NCI-H187 (cell line): ENCODE data around the gene RRM1.
"Not testable (repeated sequence)": the region's sequence is repeated elsewhere in the genome, so short reads cannot be mapped to it uniquely, and the experiment has no call there.

ENCODE experiments used
- DNase-seq, 2 experiments: peaks; one replicate each; lab custom pipeline; 2025; lab: John Stamatoyannopoulos, UW

The RRM1 gene

DNA sequence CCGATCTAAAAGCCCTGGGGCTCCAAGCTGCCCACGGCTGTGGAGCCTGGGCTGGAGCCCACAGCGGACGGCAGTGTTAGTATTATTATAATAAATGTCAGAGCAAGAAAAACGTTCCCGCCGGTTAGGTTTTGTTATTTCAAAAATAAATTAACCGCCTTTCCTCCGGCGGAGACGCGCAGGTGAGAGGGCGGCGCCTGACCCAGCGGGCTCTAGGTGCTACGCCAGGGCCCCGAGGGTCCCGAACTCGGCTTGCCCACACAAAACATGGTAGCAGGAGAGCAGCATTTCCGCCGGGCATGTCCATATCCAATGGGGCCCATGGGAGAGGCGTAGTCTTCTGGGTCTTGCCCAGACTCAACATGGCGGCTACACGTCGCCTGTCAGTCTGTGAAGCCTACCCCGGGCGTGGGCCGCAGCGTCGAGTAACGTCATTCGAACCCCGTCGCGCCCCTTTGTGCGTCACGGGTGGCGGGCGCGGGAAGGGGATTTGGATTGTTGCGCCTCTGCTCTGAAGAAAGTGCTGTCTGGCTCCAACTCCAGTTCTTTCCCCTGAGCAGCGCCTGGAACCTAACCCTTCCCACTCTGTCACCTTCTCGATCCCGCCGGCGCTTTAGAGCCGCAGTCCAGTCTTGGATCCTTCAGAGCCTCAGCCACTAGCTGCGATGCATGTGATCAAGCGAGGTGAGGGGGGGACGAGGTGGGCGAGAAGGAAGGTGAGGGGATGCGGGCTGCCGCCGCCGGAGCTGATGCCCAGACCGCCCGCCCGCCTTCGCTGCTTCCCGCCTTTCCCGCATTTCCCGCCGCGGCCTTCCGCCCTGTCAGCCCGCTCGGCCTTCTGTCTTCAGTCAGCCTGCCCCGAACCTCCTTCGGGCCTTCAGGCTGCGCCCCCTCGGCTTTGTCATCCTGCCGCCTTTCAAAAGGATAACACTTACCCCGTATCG is at the start of gene RRM1:
Gene RRM1, plus strand, starts transcription at position 452 of the 944 bp plus-strand sequence. Its CDS starts 214 bp downstream, at position 666.
- DNase-seq, result peak; percentile 95 to 98

DNA sequence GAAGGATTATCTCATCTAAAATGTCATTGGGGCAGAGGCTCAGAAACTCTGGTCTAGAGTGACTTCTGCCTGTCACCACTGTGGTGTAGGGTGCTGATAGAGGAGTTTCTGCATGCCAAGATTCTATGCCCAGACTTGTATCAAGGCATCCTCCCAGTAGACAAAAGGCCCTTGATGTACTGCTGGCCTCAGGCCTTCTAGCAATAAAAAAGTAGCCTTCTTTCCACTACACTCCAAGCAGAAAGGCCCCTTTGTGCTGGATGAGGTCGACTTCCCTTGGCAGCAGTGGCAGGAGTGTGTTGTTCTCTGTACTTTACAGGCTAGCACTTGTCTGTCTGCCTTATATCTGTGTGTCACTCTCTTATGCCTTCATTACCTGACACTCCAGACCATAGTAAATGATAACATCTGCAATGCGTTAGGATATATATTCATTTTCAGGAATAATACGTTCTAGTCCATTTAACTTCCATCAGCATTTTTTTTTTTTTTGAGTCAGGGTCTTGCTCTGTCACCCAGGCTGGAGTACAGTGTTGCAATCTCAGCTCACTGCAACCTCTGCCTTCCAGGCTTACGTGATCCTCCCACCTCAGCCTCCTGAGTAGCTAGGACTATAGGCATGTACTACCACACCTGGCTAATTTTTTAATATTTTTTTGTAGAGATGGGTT is 49.5 kb upstream of the RRM1 start:
- no peak for DNase-seq

DNA sequence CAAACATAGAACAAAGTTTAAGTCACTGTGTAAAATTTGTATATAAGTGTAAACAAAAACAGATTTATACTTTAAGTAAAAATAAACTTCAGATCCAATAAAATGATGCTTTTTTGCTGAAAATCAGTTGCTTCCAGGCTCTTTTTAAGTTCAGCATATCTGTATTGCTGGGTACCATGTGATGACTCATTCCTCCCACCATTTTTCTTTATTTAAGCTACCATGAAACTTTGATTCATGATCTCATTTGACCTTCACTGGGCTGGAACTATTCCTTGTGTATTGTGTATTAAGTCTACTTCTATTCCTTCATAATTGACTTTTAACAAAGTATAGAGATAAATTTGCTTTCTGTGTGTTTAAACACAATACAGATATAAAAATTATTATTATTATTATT is 46.3 kb upstream of the RRM1 start:
- DNase-seq, result no peak

DNA sequence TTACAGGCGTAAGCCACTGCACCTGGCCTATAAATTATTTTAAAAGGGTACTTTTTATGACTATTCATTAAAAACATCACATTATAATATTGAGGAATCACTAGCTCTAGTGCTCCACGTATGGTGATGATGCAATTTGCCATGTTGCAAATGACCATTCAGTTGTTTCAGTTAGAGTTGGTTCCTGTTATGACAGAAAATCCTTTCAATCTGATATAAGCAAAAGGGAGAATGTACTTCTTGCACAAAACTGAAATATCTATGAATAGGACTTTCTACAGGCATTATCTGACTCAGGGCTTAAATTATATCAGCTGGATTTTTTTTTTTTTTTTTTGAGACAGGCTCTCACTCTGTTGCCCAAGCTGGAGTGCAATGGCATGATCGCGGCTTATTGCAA is 45.6 kb upstream of the RRM1 start:
- DNase-seq, result no peak

DNA sequence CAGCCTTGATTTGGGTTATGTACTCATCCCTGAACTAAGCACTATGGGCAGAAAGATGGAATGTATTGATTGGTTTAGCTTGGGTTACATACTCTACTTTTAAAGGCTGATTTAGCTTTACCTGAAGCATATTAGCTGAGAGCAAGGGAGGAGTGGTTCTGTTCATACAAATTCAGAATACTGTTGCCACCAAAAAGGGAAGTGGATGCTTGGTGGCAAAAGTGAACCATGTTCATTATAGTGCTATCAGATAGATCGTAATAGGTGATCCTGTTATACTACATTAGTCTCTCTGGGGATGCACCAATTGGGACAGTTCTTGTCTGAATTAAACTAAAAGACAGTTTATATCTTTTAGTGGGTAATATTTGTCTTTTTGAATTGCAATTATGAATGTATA is 44.5 kb upstream of the RRM1 start:
- DNase-seq, result no peak

DNA sequence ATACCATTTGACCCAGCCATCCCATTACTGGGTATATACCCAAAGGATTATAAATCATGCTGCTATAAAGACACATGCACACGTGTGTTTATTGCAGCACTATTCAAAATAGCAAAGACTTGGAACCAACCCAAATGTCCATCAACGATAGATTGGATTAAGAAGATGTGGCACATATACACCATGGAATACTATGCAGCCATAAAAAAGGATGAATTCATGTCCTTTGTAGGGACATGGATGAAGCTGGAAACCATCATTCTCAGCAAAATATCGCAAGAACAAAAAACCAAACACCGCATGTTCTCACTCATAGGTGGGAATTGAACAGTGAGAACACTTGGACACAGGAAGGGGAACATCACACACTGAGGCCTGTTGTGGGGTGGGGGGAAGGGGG is 41.4 kb upstream of the RRM1 start:
- DNase-seq, result not testable (repeated sequence)

DNA sequence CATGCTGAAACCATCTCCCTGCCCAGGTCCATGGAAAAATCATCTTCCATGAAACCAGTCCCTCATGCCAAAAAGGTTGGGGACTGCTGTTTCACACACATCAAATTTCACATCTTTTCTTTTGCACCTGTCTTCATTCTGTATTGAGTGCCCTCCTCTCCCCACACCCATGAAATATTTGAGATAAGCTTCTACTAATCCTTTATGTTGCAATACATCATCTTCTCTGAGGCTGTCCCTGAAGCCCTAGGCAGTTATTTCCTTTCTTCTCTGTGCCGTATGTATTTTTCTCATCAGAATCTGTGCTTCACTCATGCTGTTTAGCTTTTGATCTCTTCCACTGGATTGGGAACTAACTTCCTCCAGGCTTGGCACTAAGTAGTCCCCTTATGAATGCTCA is 40.0 kb upstream of the RRM1 start:
- no peak for DNase-seq

DNA sequence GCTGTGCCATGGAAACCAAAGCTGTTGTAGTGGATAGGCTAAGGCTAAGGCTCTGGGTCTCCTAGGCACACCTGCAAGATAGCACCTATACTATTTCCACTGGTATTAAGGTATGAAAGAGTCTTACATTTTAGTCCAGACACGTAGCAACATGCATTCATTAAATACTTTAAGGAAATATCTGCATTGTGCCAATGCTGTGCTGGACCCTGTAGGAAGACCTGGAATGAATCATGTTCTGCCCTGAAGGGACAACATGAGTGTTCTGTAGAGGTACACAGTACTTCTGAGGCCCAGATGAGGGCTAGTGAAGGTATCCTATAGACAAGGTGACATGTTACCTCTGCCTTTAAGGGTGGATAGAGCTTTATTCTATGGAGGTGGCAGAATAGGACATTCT is 35.2 kb upstream of the RRM1 start:
- DNase-seq, result no peak

DNA sequence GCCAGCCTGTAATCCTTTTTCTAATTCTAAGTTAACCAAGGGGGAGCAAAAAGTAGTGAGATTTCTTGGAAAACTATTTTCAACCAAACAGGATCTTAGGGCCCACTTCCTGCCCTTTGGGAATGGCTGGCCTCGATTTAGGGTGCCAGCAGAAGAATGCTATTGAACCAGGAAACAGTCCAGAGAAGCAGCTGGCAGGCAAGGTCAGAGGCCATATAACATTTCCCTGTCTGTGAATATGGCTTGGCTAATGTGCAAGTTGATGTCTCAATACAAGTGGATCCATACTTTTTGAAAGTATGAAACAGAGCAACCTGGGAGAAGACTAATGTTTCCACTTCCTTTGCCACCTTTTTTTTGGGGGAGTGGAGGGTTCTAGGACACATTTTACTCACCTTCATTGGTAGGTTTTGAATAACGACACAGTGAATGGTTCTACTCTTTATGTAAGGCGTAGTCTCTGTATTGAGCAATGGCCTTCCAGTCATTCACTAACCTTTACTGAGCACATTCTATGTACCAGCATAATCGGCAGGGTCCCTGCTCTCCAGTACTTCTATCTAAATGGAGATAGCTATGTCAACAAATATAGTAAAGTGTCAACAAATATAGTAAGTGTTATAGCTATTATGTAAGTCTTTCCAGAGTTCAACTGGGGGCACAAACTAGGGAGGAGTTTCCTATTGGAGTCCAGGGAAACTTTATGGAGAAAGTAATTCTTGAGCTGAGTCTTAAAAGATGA is 34.2 kb upstream of the RRM1 start:
- no peak for DNase-seq

DNA sequence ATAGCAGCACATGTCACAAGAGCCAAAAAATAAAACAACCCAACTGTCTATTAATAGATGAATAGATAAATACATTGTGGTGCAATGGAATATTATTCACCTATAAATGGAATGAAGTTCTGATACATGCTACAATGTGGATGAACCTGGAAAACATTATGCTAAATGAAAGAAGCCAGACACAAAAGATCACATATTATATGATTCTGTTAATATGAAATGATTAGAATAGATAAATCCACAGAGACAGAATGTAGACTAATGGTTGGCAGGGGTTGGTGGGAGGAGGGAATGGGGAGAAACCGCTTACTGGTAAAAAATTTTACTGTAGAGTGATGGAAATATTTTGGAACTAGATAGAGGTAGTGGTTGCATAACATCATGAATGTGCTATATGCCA is 32.9 kb upstream of the RRM1 start:
- DNase-seq, result no peak

DNA sequence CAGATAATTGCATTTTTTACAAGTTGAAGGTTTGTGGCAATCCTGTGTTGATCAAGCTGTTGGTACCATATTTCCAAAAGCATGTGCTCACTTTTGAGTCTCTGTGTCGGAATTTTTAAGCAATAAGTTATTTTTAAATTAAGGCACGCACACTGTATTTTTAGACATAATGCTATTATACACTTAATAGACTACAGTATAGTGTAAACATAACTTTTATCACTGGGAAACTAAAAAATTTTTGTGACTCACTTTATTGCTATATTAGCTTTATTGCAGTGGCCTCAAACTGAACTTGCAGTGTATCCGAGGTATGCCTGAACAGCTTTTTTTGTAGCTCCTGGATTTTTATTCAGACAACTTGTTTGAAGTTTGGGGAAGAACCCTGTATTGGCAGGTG is 31.3 kb upstream of the RRM1 start:
- DNase-seq, result no peak

DNA sequence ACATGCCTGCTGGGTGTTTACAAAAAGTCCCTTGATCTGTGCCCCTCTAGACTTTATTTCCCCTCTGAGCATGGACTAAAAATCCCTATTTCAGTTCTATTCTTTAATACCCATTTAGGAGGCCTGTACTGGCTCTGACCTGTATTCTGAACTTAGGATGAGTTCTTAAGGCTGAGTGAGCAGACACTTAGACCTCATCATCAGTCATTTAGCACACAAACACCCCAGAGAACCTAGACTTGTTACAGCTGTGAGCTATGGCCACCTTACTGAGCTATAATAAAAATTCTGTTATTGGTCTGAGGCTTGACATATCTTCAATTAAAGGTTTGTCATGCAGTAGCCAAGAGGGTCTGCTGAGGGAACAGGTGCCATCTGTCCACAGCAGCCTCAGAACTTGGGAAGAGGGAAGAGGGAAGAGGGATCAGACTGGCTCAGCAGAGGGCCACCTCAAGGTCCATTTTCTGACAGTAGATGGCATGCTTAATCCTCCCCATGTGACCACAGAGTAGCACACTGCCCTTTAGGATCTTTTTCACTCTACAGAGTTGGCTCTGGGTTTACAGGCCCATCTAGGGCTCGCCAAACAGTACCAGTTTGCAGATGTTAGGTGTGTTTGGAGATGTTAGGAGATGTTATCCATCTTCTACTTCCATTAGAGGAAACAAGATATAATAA is 30.2 kb upstream of the RRM1 start:
- no peak for DNase-seq

DNA sequence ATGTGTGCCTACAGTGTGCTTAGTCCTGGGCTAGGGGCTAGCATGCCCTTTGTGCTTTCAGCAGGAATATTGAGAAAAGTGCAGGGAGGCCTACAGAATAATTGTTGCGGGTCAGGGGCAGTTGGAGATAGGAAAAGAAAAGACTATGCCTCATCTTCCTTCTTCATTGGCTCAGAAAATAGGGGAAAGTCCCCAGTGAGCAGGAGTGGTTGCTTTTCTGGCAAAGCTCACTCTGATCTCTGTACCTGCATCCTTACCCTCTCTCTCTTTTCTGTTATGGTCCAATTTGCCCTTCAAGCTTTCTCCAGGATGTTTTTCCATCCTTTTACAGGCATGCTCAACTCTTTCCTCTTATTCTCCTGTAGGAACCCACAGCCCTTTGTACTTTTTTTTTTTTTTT is 29.5 kb upstream of the RRM1 start:
- DNase-seq, result no peak

DNA sequence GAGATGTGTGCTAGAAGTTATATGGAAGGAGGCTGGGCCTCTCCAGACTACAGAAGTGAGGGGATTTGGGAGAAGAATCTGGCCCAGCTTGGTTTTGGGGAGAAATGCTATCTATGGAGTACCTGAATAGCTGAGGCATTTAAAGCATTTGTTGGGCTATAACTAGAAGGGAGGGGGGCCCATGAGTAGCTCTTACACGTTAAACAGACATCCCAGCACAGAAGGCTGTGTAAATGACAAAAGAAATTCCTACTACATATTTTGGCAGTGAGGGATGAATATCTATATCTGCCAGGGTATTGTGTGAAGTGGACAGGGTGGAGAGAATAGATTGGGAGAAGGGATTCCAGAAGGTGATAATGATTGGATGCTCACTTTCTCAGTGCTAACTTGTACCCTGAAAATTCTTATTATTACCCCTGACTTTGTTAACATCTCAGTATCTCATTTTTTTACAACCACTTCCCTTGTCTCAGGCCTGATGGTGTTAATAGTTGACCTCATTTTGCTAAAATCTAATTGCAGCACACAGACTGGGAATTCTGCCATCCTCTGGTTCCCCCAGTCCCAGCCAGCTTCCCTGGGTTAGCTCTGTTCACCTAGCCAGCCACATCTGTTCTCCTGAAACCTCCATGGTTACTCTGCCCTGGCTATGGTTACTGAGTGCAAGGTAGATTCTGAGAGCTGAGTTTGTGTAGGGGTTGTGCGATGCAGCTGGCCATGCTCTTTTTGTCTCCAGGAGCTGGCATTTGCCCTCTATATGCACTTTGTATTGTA is 28.8 kb upstream of the RRM1 start:
- no peak for DNase-seq

DNA sequence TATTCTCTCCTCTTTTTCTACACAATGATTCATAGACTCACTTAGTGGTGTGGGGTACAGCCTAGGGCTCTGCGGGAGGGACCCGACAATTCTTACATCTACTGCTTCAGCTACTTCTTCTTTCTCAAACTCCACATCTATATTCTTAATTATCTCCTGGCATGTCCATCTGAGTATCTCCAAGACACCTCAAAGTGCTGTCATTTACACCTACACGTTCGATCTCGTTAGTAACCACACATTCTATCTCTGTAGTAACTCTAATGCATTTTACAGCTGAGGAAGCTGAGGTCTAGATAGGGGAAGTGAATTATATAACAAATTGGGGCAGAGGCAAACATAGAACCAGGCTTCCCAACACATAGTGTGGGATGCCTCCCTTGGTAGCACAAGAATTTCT is 27.7 kb upstream of the RRM1 start:
- DNase-seq, result no peak

DNA sequence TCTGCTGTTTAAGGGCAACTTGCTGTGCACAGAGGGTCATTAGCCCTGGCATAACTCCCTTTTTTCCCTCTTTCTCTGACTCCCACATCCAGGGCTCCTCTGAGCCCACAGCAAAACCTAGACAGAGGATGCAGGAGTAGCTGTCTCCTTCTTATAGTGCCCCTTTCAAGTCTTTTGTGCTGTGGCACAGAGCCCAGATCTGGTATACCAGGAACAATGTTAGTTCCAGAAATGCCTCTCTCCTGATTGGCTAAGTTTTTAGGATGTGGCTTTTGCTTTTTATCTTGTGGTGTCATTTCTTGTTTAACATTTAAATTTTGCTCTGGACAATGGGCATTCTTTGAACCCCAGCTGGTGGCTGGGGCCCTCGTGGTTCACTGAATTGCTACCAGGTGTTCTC is 25.6 kb upstream of the RRM1 start:
- no peak for DNase-seq

DNA sequence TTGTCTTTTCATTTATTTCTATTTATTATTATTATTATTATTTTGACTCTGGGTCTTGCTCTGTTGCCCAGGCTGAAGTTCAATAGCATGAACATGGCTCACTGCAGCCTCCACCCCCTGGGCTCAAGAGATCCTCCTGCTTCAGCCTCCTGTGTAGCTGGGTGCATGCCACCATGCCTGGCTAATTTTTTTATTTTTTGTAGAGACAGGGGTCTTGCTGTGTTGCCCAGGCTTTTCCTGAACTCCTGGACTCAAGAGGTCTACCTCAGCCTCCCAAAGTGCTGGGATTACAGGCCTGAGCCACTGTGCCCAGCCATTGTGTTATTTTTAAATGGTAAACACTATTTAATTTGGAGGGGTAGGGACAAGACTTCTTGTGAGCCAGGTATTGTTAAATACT is 23.3 kb upstream of the RRM1 start:
- no peak for DNase-seq

DNA sequence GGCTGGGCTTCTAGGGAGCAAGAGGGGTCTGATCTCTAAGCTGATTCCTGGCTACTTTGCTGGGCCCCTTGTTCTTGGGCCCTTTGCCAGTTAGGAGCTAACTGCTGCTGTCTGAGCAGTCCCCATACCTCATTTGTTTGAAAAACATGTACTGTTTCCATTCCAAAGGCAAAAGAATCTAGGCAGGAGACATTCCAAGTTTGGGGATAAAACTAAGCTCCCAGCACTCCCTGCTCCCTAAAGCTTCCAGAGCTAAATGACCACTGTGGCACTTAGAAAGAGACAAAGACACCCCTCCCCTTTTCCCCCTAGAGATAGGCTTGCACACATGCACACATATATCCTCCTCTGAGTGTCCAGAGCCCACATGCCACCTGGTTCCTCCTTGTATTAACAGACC is 22.7 kb upstream of the RRM1 start:
- DNase-seq, result no peak

DNA sequence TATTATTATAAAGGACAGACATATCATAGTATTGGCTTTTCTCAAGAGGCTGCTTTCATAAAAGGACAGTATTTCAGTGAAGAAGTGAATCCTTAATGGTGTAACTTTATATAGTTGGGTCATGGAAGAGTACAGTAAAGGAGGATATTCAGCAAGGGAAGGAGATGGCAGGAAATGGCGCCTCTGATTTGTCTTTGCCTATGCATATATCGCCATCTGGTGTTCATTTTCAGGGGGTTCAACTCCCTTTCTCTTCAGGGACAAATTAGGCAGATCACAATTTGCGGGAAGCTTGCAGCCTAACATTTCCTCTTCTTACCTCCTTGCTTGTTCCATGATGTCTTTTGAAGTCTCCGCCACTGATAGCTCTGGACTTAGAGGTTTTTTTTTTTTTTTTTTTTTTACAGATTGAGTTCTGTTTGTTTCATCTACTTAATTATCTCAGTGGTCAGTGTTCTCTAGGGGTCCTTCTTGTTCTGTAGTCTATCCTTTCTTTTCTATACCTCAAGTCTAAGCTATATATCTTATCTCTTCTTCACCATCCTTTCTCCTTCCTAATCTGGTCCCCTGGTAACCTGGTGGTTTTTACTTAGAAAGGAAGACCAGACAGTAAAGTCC is 21.8 kb upstream of the RRM1 start:
- peak in 1 of 2 experiments; percentile 33 for DNase-seq

DNA sequence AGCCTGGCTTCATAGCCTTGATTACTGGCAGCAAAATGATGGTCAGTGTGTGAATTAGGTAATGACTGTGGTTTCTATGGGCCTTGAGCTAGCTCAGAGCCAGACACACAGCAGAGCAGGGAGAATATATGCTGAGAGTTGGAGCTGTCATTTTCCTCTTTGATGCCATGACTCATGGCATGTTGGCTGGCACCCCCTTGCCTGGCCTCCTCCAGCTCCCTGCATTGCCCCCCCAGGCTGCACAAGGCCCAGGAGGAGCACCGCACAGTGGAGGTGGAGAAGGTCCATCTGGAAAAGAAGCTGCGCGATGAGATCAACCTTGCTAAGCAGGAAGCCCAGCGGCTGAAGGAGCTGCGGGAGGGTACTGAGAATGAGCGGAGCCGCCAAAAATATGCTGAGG is 20.3 kb upstream of the RRM1 start:
- DNase-seq, result no peak

DNA sequence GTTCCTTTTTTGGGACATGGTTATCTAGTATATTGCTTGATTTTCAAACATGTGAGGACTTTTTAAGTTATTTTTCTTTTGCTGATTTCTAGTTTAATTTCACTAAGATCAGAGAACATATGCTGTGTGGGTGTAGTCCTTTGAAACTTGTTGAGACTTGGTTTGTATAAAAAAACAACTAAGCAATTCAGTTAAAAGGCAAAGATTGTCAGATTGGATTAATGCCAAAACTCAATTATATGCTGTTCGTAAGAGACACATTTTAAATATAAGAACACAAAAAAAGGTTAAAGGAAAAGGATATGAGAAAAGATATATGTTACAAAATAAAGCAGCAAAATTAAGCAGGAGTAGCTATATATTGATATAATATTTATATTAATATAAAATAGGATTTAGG is 17.8 kb upstream of the RRM1 start:
- DNase-seq, result no peak
